GM23248 (cell line): ENCODE measurements around the gene FBXO47.

ENCODE experiments used
- EZH2 ChIP-seq: fragments of 200-600 bp; sonication (generic); IDR thresholded peaks from 2 replicates; pipeline ENCODE4 v1.6.1; 2018; ENCODE audit warnings: antibody characterized with exemption, mild to moderate bottlenecking; ENCODE audit not compliant: insufficient read depth, poor library complexity, severe bottlenecking
- EZH2phosphoT487 ChIP-seq: fragments of 200-600 bp; sonication (generic); IDR thresholded peaks from 2 replicates; pipeline ENCODE4 v1.6.1; 2018; ENCODE audit warnings: antibody characterized with exemption, moderate library complexity, mild to moderate bottlenecking, low read depth; ENCODE audit not compliant: insufficient read depth

- TF ChIP-seq EZH2phosphoT487, result no peak
- no peak for TF ChIP-seq EZH2
These were observed 58.5 kb downstream of the FBXO47 start for GRCh38 chr17:38908676-38909181.
